ENCODE results near the gene RAB36. TPM values are rescaled to one million over a fixed set of nuclear protein-coding genes. Genes with fewer than 3 reads are reported as not detected.

The RAB36 gene
- total and polyA plus RNA-seq, 9 of the 15 experiments (the other 6 are each of a cell fraction or from before 2014, with no cell fraction given) = 0.04 to 0.50 (median 0.08) TPM; not detected in 3

DNA sequence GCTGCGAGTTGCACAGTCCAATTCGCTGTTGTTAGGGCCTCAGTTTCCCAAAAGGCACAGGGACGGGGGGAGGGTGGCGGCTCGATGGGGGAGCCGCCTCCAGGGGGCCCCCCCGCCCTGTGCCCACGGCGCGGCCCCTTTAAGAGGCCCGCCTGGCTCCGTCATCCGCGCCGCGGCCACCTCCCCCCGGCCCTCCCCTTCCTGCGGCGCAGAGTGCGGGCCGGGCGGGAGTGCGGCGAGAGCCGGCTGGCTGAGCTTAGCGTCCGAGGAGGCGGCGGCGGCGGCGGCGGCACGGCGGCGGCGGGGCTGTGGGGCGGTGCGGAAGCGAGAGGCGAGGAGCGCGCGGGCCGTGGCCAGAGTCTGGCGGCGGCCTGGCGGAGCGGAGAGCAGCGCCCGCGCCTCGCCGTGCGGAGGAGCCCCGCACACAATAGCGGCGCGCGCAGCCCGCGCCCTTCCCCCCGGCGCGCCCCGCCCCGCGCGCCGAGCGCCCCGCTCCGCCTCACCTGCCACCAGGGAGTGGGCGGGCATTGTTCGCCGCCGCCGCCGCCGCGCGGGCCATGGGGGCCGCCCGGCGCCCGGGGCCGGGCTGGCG is 35.1 kb downstream of the RAB36 start, which contains the start of gene BCR (continued):
- TF ChIP-seq, protein P1, sequence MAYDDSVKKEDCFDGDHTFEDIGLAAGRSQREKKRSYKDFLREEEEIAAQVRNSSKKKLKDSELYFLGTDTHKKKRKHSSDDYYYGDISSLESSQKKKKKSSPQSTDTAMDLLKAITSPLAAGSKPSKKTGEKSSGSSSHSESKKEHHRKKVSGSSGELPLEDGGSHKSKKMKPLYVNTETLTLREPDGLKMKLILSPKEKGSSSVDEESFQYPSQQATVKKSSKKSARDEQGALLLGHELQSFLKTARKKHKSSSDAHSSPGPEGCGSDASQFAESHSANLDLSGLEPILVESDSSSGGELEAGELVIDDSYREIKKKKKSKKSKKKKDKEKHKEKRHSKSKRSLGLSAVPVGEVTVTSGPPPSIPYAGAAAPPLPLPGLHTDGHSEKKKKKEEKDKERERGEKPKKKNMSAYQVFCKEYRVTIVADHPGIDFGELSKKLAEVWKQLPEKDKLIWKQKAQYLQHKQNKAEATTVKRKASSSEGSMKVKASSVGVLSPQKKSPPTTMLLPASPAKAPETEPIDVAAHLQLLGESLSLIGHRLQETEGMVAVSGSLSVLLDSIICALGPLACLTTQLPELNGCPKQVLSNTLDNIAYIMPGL (CRISPR knock-in tag; IDR thresholded peaks at IDR 0.05) = peak; percentile 97
- TF ChIP-seq ZNF586 (CRISPR knock-in tag; conservative IDR thresholded peaks at IDR 0.05) (no peak), SOX6 (IDR thresholded peaks at IDR 0.05) (no peak), RAD21 (CRISPR knock-in tag; conservative IDR thresholded peaks at IDR 0.05 in 1 of 2, IDR thresholded peaks at IDR 0.05 in 1 of 2) (no peak)
- TF ChIP-seq, protein P2, sequence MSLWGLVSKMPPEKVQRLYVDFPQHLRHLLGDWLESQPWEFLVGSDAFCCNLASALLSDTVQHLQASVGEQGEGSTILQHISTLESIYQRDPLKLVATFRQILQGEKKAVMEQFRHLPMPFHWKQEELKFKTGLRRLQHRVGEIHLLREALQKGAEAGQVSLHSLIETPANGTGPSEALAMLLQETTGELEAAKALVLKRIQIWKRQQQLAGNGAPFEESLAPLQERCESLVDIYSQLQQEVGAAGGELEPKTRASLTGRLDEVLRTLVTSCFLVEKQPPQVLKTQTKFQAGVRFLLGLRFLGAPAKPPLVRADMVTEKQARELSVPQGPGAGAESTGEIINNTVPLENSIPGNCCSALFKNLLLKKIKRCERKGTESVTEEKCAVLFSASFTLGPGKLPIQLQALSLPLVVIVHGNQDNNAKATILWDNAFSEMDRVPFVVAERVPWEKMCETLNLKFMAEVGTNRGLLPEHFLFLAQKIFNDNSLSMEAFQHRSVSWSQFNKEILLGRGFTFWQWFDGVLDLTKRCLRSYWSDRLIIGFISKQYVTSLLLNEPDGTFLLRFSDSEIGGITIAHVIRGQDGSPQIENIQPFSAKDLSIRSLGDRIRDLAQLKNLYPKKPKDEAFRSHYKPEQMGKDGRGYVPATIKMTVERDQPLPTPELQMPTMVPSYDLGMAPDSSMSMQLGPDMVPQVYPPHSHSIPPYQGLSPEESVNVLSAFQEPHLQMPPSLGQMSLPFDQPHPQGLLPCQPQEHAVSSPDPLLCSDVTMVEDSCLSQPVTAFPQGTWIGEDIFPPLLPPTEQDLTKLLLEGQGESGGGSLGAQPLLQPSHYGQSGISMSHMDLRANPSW (CRISPR knock-in tag; IDR thresholded peaks at IDR 0.05) = peak; percentile 34; the same call in 1 of the 2 replicates
- TF ChIP-seq, protein P3, sequence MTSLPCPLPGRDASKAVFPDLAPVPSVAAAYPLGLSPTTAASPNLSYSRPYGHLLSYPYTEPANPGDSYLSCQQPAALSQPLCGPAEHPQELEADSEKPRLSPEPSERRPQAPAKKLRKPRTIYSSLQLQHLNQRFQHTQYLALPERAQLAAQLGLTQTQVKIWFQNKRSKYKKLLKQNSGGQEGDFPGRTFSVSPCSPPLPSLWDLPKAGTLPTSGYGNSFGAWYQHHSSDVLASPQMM (CRISPR knock-in tag; IDR thresholded peaks at IDR 0.05) = no peak

Measured in K562 (cell line).